WTC11 (cell line): Measurements from ENCODE around the gene GSC2. TPM values are rescaled to one million over a fixed set of nuclear protein-coding genes. Genes with fewer than 3 reads are reported as not detected.

Source experiments
- ATAC-seq: fragments of 200-7000 bp; cut with Tn5 transposase; 2 replicates; pipeline ENCODE4 v1.10.0; 2021; ENCODE audit warnings: mild to moderate bottlenecking, moderate library complexity
- CTCF ChIA-PET: fragments of 300-600 bp; sonication (Branson Sonifier 250); formaldehyde crosslinking; loops from one replicate; lab custom pipeline; 2021; ENCODE audit warnings: antibody characterized with exemption; lab: Charles Lee
- POLR2A ChIA-PET: fragments of 350-600 bp; sonication (Branson Sonifier 250); formaldehyde crosslinking; loops from one replicate; lab custom pipeline; 2021; ENCODE audit warnings: antibody characterized with exemption; lab: Charles Lee
- DNase-seq: peaks from one replicate; pipeline ENCODE4 v3.0.0; 2021; ENCODE audit warnings: low spot score
- H3K27ac Mint-ChIP-seq: 2 replicates; pipeline ENCODE4 v1.8.0; 2021; ENCODE audit warnings: mixed read lengths
- H3K27me3 Mint-ChIP-seq: 2 replicates; pipeline ENCODE4 v1.8.0; 2021; ENCODE audit warnings: low read depth, mild to moderate bottlenecking, moderate library complexity, mixed read lengths
- H3K36me3 Mint-ChIP-seq: 2 replicates; pipeline ENCODE4 v1.8.0; 2021; ENCODE audit warnings: mixed read lengths
- H3K4me1 Mint-ChIP-seq: 2 replicates; pipeline ENCODE4 v1.8.0; 2022; ENCODE audit warnings: mixed read lengths
- H3K4me3 Mint-ChIP-seq: 2 replicates; pipeline ENCODE4 v1.8.0; 2021; ENCODE audit warnings: mild to moderate bottlenecking, moderate library complexity, mixed read lengths
- H3K9me3 Mint-ChIP-seq: 2 replicates; pipeline ENCODE4 v1.8.0; 2021; ENCODE audit warnings: mixed read lengths
- CREB1 ChIP-seq: sonication (generic); formaldehyde crosslinking; IDR thresholded peaks from 2 replicates; pipeline ENCODE4 v1.8.0; 2023; ENCODE audit warnings: mild to moderate bottlenecking, missing genetic modification reagents
- GABPB1 ChIP-seq: sonication (generic); formaldehyde crosslinking; IDR thresholded peaks from 2 replicates; pipeline ENCODE4 v1.8.1; 2023; ENCODE audit warnings: mild to moderate bottlenecking, missing genetic modification reagents
- MXD4 ChIP-seq: fragments of 250-450 bp; sonication (Bioruptor Pico); IDR thresholded peaks from 2 replicates; pipeline ENCODE4 v1.8.0; 2021; ENCODE audit warnings: mild to moderate bottlenecking, moderate library complexity, borderline replicate concordance
- RELA ChIP-seq: sonication (generic); formaldehyde crosslinking; IDR thresholded peaks from 2 replicates; pipeline ENCODE4 v1.8.1; 2022; ENCODE audit warnings: missing genetic modification reagents, mild to moderate bottlenecking, borderline replicate concordance
- SMAD3 ChIP-seq: sonication (generic); formaldehyde crosslinking; IDR thresholded peaks from 2 replicates; pipeline ENCODE4 v1.8.0; 2022; ENCODE audit warnings: missing genetic modification reagents, mild to moderate bottlenecking, borderline replicate concordance
- TEAD1 ChIP-seq: sonication (generic); formaldehyde crosslinking; IDR thresholded peaks from 2 replicates; pipeline ENCODE4 v1.8.0; 2022; ENCODE audit warnings: mild to moderate bottlenecking, missing genetic modification reagents
- ZBTB21 ChIP-seq: sonication (generic); formaldehyde crosslinking; IDR thresholded peaks from 2 replicates; pipeline ENCODE4 v1.8.1; 2023; ENCODE audit warnings: mild to moderate bottlenecking, missing genetic modification reagents, borderline replicate concordance
- ZNF138 ChIP-seq: sonication (generic); formaldehyde crosslinking; conservative IDR thresholded peaks from 2 replicates; pipeline ENCODE4 v1.8.1; 2022; ENCODE audit warnings: mild to moderate bottlenecking, moderate library complexity, missing genetic modification reagents
- total RNA-seq: library from RNA; stranded (reverse); gene quantifications from 3 replicates; pipeline ENCODE4 v1.2.3, GENCODE V29; 2021
- TF ChIP-seq, protein P1 (sequence below): sonication (generic); formaldehyde crosslinking; IDR thresholded peaks from 2 replicates; pipeline ENCODE4 v1.8.1; 2022; ENCODE audit warnings: missing genetic modification reagents, borderline replicate concordance
- TF ChIP-seq, protein P2 (sequence below): fragments of 250-450 bp; sonication (Bioruptor Pico); IDR thresholded peaks from 2 replicates; pipeline ENCODE4 v1.8.0; 2021; ENCODE audit warnings: mild to moderate bottlenecking
- TF ChIP-seq, protein P3 (sequence below): fragments of 250-450 bp; sonication (Bioruptor Pico); IDR thresholded peaks from 2 replicates; pipeline ENCODE4 v1.9.0; 2021; ENCODE audit warnings: mild to moderate bottlenecking
- TF ChIP-seq, protein P4 (sequence below): sonication (generic); formaldehyde crosslinking; IDR thresholded peaks from 2 replicates; pipeline ENCODE4 v1.8.0; 2023; ENCODE audit warnings: missing genetic modification reagents, mild to moderate bottlenecking, borderline replicate concordance
- TF ChIP-seq, protein P5 (sequence below): fragments of 250-450 bp; sonication (Bioruptor Pico); IDR thresholded peaks from 2 replicates; pipeline ENCODE4 v1.9.0; 2021; ENCODE audit warnings: mild to moderate bottlenecking
- TF ChIP-seq, protein P6 (sequence below): sonication (generic); formaldehyde crosslinking; IDR thresholded peaks from 2 replicates; pipeline ENCODE4 v1.8.1; 2023; ENCODE audit warnings: mild to moderate bottlenecking, missing genetic modification reagents, moderate library complexity

GSC2 gene
- total RNA-seq, 1 experiment from 2014 or later: 0.68 TPM

DNA sequence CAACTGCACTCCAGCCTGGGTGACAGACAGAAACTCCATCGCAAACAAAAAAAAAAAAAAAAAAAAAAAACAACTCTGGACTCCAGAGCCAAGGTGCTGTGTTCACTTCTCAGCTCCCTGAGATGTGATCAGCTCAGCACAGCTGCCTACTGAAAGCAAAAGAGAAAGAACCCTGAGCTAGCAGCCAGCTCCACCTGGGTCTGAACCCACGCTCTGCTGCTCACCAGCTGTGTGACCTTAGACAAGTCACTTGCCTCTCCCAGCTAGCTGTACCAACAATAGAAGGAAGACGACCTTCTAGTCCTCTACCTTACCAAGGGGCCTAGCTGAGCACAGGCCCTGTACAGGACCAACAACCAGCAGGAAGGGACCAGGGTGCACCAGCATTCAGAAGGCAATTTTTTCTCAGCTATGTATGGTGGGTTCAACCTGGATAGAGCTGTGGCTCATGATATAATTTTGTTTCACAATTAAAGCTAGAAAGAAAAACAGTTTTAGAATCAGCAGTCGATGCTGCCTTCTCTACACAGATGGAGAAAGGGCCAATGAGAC is 31.7 kb downstream of the GSC2 start:
- no peak for DNase-seq
- POLR2A ChIA-PET: interaction anchor here (0.7 kb wide), 1 partner anchor 30 kb away, joined by 5 read pairs; no protein-coding TSS in a partner anchor
- Mint-ChIP-seq H3K9me3 (no peaks in the 10 kb centered on the region), H3K27me3 (no peaks in the 10 kb centered on the region), H3K36me3 (peaks cover 3% of the 10 kb centered on the region; the same call in 1 of the 2 replicates), H3K4me3 (no peak overlapping the region), H3K27ac (no peak overlapping the region), H3K4me1 (peaks cover 29% of the 10 kb centered on the region)
- TF ChIP-seq, protein P1, sequence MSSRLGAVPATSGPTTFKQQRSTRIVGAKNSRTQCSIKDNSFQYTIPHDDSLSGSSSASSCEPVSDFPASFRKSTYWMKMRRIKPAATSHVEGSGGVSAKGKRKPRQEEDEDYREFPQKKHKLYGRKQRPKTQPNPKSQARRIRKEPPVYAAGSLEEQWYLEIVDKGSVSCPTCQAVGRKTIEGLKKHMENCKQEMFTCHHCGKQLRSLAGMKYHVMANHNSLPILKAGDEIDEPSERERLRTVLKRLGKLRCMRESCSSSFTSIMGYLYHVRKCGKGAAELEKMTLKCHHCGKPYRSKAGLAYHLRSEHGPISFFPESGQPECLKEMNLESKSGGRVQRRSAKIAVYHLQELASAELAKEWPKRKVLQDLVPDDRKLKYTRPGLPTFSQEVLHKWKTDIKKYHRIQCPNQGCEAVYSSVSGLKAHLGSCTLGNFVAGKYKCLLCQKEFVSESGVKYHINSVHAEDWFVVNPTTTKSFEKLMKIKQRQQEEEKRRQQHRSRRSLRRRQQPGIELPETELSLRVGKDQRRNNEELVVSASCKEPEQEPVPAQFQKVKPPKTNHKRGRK (CRISPR knock-in tag): no peak
- no peak for TF ChIP-seq RELA (CRISPR knock-in tag)
- TF ChIP-seq GABPB1: no peak
- TF ChIP-seq TEAD1 (CRISPR knock-in tag): no peak
- TF ChIP-seq CREB1 (CRISPR knock-in tag): no peak
- TF ChIP-seq, protein P2, sequence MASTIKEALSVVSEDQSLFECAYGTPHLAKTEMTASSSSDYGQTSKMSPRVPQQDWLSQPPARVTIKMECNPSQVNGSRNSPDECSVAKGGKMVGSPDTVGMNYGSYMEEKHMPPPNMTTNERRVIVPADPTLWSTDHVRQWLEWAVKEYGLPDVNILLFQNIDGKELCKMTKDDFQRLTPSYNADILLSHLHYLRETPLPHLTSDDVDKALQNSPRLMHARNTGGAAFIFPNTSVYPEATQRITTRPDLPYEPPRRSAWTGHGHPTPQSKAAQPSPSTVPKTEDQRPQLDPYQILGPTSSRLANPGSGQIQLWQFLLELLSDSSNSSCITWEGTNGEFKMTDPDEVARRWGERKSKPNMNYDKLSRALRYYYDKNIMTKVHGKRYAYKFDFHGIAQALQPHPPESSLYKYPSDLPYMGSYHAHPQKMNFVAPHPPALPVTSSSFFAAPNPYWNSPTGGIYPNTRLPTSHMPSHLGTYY (CRISPR knock-in tag): no peak
- no peak for TF ChIP-seq ZBTB21 (CRISPR knock-in tag)
- TF ChIP-seq SMAD3 (CRISPR knock-in tag): no peak
- TF ChIP-seq, protein P3, sequence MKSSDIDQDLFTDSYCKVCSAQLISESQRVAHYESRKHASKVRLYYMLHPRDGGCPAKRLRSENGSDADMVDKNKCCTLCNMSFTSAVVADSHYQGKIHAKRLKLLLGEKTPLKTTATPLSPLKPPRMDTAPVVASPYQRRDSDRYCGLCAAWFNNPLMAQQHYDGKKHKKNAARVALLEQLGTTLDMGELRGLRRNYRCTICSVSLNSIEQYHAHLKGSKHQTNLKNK (CRISPR knock-in tag): no peak
- TF ChIP-seq, protein P4, sequence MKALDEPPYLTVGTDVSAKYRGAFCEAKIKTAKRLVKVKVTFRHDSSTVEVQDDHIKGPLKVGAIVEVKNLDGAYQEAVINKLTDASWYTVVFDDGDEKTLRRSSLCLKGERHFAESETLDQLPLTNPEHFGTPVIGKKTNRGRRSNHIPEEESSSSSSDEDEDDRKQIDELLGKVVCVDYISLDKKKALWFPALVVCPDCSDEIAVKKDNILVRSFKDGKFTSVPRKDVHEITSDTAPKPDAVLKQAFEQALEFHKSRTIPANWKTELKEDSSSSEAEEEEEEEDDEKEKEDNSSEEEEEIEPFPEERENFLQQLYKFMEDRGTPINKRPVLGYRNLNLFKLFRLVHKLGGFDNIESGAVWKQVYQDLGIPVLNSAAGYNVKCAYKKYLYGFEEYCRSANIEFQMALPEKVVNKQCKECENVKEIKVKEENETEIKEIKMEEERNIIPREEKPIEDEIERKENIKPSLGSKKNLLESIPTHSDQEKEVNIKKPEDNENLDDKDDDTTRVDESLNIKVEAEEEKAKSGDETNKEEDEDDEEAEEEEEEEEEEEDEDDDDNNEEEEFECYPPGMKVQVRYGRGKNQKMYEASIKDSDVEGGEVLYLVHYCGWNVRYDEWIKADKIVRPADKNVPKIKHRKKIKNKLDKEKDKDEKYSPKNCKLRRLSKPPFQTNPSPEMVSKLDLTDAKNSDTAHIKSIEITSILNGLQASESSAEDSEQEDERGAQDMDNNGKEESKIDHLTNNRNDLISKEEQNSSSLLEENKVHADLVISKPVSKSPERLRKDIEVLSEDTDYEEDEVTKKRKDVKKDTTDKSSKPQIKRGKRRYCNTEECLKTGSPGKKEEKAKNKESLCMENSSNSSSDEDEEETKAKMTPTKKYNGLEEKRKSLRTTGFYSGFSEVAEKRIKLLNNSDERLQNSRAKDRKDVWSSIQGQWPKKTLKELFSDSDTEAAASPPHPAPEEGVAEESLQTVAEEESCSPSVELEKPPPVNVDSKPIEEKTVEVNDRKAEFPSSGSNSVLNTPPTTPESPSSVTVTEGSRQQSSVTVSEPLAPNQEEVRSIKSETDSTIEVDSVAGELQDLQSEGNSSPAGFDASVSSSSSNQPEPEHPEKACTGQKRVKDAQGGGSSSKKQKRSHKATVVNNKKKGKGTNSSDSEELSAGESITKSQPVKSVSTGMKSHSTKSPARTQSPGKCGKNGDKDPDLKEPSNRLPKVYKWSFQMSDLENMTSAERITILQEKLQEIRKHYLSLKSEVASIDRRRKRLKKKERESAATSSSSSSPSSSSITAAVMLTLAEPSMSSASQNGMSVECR: no peak
- TF ChIP-seq, protein P5, sequence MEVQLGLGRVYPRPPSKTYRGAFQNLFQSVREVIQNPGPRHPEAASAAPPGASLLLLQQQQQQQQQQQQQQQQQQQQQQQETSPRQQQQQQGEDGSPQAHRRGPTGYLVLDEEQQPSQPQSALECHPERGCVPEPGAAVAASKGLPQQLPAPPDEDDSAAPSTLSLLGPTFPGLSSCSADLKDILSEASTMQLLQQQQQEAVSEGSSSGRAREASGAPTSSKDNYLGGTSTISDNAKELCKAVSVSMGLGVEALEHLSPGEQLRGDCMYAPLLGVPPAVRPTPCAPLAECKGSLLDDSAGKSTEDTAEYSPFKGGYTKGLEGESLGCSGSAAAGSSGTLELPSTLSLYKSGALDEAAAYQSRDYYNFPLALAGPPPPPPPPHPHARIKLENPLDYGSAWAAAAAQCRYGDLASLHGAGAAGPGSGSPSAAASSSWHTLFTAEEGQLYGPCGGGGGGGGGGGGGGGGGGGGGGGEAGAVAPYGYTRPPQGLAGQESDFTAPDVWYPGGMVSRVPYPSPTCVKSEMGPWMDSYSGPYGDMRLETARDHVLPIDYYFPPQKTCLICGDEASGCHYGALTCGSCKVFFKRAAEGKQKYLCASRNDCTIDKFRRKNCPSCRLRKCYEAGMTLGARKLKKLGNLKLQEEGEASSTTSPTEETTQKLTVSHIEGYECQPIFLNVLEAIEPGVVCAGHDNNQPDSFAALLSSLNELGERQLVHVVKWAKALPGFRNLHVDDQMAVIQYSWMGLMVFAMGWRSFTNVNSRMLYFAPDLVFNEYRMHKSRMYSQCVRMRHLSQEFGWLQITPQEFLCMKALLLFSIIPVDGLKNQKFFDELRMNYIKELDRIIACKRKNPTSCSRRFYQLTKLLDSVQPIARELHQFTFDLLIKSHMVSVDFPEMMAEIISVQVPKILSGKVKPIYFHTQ (CRISPR knock-in tag): no peak
- TF ChIP-seq, protein P6, sequence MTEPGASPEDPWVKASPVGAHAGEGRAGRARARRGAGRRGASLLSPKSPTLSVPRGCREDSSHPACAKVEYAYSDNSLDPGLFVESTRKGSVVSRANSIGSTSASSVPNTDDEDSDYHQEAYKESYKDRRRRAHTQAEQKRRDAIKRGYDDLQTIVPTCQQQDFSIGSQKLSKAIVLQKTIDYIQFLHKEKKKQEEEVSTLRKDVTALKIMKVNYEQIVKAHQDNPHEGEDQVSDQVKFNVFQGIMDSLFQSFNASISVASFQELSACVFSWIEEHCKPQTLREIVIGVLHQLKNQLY (CRISPR knock-in tag): no peak
- TF ChIP-seq ZNF138 (CRISPR knock-in tag): no peak
- TF ChIP-seq MXD4: no peak
- no peak for ATAC-seq
- CTCF ChIA-PET: interaction anchor here (0.7 to 1.5 kb wide), 3 partner anchors 8 to 45 kb away, joined by 3 to 4 read pairs (median 3); no protein-coding TSS in a partner anchor
